SU-DHL-6 (cell line): ENCODE data around the gene SLC25A18.

Experiments used
- EZH2phosphoT487 ChIP-seq: fragments of 200-600 bp; sonication (generic), shearing (Covaris generic); conservative IDR thresholded peaks from 2 replicates; pipeline ENCODE4 v1.6.1; 2018; ENCODE audit warnings: mild to moderate bottlenecking, antibody characterized with exemption, low read length, moderate library complexity, mixed read lengths
- TF ChIP-seq, protein P1 (sequence below): fragments of 200-600 bp; sonication (generic); IDR thresholded peaks from one replicate; pipeline ENCODE4 v1.5.1; 2017; ENCODE audit warnings: antibody characterized with exemption, mild to moderate bottlenecking, low read length, moderate library complexity; ENCODE audit not compliant: insufficient read depth, poor library complexity, severe bottlenecking

- TF ChIP-seq, protein P1, sequence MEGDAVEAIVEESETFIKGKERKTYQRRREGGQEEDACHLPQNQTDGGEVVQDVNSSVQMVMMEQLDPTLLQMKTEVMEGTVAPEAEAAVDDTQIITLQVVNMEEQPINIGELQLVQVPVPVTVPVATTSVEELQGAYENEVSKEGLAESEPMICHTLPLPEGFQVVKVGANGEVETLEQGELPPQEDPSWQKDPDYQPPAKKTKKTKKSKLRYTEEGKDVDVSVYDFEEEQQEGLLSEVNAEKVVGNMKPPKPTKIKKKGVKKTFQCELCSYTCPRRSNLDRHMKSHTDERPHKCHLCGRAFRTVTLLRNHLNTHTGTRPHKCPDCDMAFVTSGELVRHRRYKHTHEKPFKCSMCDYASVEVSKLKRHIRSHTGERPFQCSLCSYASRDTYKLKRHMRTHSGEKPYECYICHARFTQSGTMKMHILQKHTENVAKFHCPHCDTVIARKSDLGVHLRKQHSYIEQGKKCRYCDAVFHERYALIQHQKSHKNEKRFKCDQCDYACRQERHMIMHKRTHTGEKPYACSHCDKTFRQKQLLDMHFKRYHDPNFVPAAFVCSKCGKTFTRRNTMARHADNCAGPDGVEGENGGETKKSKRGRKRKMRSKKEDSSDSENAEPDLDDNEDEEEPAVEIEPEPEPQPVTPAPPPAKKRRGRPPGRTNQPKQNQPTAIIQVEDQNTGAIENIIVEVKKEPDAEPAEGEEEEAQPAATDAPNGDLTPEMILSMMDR = no peak
- TF ChIP-seq EZH2phosphoT487 = no peak
These were observed 25.3 kb downstream of the SLC25A18 start for GRCh38 chr22:17588606-17589005.
